Activated CD4-positive, alpha-beta T cell treated with anti-CD3 and anti-CD28 coated beads for 48 hours (primary cell): ENCODE data around the gene FASLG.
A peak's percentile ranks its signal among the peaks of the same experiment; 100 is the strongest.
"Not testable (repeated sequence)": the region's sequence is repeated elsewhere in the genome, so short reads cannot be mapped to it uniquely, and the experiment has no call there.

Source experiments
- DNase-seq: peaks from one replicate; pipeline ENCODE4 v3.0.0-alpha.2; 2020

FASLG gene

GRCh38 chr1:172658871-172659453, at the start of gene FASLG:
FASLG (plus strand) TSS chr1:172659103; CDS start chr1:172659202, 99 bp downstream.
- DNase-seq: peak; percentile 79

GRCh38 chr1:172609528-172609927, 49.4 kb upstream of the FASLG start:
- DNase-seq: no peak

GRCh38 chr1:172612478-172612877, 46.4 kb upstream of the FASLG start:
- DNase-seq: no peak

GRCh38 chr1:172613294-172613693, 45.6 kb upstream of the FASLG start:
- no peak for DNase-seq

- DNase-seq: no peak
These were observed 42.7 kb upstream of the FASLG start for GRCh38 chr1:172616195-172616594.

GRCh38 chr1:172616636-172617035, 42.3 kb upstream of the FASLG start:
- DNase-seq: no peak

- DNase-seq: not testable (repeated sequence)
These were observed 38.3 kb upstream of the FASLG start for GRCh38 chr1:172620603-172621002.

- no peak for DNase-seq
These were observed 36.4 kb upstream of the FASLG start for GRCh38 chr1:172622541-172622940.

GRCh38 chr1:172623748-172624147, 35.2 kb upstream of the FASLG start:
- no peak for DNase-seq

GRCh38 chr1:172626845-172627244, 32.1 kb upstream of the FASLG start:
- no peak for DNase-seq

GRCh38 chr1:172627702-172628101, 31.2 kb upstream of the FASLG start:
- DNase-seq: no peak

- DNase-seq: no peak
These were observed 30.5 kb upstream of the FASLG start for GRCh38 chr1:172628401-172628800.

GRCh38 chr1:172629170-172629569, 29.7 kb upstream of the FASLG start:
- no peak for DNase-seq

- no peak for DNase-seq
These were observed 29.3 kb upstream of the FASLG start for GRCh38 chr1:172629638-172630037.

- no peak for DNase-seq
These were observed 28.7 kb upstream of the FASLG start for GRCh38 chr1:172630056-172630818.

GRCh38 chr1:172630868-172631267, 28.0 kb upstream of the FASLG start:
- no peak for DNase-seq

- DNase-seq: peak; percentile 65
These were observed 21.4 kb upstream of the FASLG start for GRCh38 chr1:172637522-172637921.

- peak; percentile 30 for DNase-seq
These were observed 20.7 kb upstream of the FASLG start for GRCh38 chr1:172638249-172638648.

- DNase-seq: peak; percentile 88
These were observed 19.7 kb upstream of the FASLG start for GRCh38 chr1:172638885-172639831.

GRCh38 chr1:172640111-172640510, 18.8 kb upstream of the FASLG start:
- no peak for DNase-seq

- no peak for DNase-seq
These were observed 17.4 kb upstream of the FASLG start for GRCh38 chr1:172641492-172641891.

- DNase-seq: no peak
These were observed 15.9 kb upstream of the FASLG start for GRCh38 chr1:172642970-172643369.

GRCh38 chr1:172646653-172647052, 12.2 kb upstream of the FASLG start:
- DNase-seq: no peak
